Progenitor cell of endocrine pancreas (in vitro differentiated cells): Measurements from ENCODE around the gene ATP8A2. TPM values are rescaled to one million over a fixed set of nuclear protein-coding genes. Genes with fewer than 3 reads are reported as not detected.

ENCODE experiments used
- DNase-seq: peaks from one replicate; pipeline ENCODE4 v3.0.0; 2021; ENCODE audit warnings: low spot score; ENCODE audit not compliant: unreplicated experiment
- H3K27ac Mint-ChIP-seq: 2 replicates; pipeline ENCODE4 v1.8.0; 2021; ENCODE audit warnings: mild to moderate bottlenecking, moderate library complexity, mixed read lengths
- H3K27me3 Mint-ChIP-seq: 2 replicates; pipeline ENCODE4 v1.8.0; 2021; ENCODE audit warnings: mixed read lengths
- H3K36me3 Mint-ChIP-seq: 2 replicates; pipeline ENCODE4 v1.8.0; 2022; ENCODE audit warnings: mixed read lengths; ENCODE audit not compliant: insufficient read depth
- H3K4me1 Mint-ChIP-seq: 2 replicates; pipeline ENCODE4 v1.8.0; 2021; ENCODE audit warnings: low read depth, mixed read lengths
- H3K4me3 Mint-ChIP-seq: 2 replicates; pipeline ENCODE4 v1.8.0; 2021; ENCODE audit warnings: low read depth, mild to moderate bottlenecking, moderate library complexity, mixed read lengths
- H3K9me3 Mint-ChIP-seq: 2 replicates; pipeline ENCODE4 v1.8.0; 2021; ENCODE audit warnings: low read depth, mixed read lengths
- total RNA-seq: library from RNA; stranded (reverse); gene quantifications from 2 replicates; pipeline ENCODE4 v1.2.1, GENCODE V29; 2021
- TF ChIP-seq, protein P1 (sequence below): fragments of 200-600 bp; sonication (generic); IDR thresholded peaks from one replicate; pipeline ENCODE4 v1.5.0; 2021; ENCODE audit warnings: antibody characterized with exemption, mild to moderate bottlenecking; ENCODE audit not compliant: unreplicated experiment

Gene ATP8A2
- total RNA-seq, 1 donor from 2014 or later = 0.38 TPM

GRCh38 chr13:25840261-25840660 lies 468.5 kb downstream of the ATP8A2 start:
- DNase-seq = no peak
- Mint-ChIP-seq H3K36me3 (no peaks in the 10 kb centered on the region), H3K4me1 (peaks cover 2% of the 10 kb centered on the region), H3K9me3 (peaks cover 4% of the 10 kb centered on the region), H3K27me3 (peaks cover 9% of the 10 kb centered on the region), H3K27ac (no peak overlapping the region), H3K4me3 (no peak overlapping the region)
- TF ChIP-seq, protein P1, sequence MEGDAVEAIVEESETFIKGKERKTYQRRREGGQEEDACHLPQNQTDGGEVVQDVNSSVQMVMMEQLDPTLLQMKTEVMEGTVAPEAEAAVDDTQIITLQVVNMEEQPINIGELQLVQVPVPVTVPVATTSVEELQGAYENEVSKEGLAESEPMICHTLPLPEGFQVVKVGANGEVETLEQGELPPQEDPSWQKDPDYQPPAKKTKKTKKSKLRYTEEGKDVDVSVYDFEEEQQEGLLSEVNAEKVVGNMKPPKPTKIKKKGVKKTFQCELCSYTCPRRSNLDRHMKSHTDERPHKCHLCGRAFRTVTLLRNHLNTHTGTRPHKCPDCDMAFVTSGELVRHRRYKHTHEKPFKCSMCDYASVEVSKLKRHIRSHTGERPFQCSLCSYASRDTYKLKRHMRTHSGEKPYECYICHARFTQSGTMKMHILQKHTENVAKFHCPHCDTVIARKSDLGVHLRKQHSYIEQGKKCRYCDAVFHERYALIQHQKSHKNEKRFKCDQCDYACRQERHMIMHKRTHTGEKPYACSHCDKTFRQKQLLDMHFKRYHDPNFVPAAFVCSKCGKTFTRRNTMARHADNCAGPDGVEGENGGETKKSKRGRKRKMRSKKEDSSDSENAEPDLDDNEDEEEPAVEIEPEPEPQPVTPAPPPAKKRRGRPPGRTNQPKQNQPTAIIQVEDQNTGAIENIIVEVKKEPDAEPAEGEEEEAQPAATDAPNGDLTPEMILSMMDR = no peak

- Mint-ChIP-seq H3K4me3 (no peak overlapping the region), H3K36me3 (no peaks in the 10 kb centered on the region), H3K9me3 (peaks cover 4% of the 10 kb centered on the region), H3K27me3 (peaks cover 6% of the 10 kb centered on the region), H3K27ac (no peak overlapping the region), H3K4me1 (peaks cover 2% of the 10 kb centered on the region)
- TF ChIP-seq, protein P1 = no peak
- DNase-seq = no peak
Observed at GRCh38 chr13:25840931-25841330, 469.2 kb downstream of the ATP8A2 start.

- H3K9me3 Mint-ChIP-seq = peaks cover 4% of the 10 kb centered on the region
- peaks cover 13% of the 10 kb centered on the region for H3K27me3 Mint-ChIP-seq
- TF ChIP-seq, protein P1 = no peak
- H3K4me1 Mint-ChIP-seq = no peaks in the 10 kb centered on the region
- no peak overlapping the region for H3K27ac Mint-ChIP-seq
- DNase-seq = no peak
- H3K4me3 Mint-ChIP-seq = no peak overlapping the region
- H3K36me3 Mint-ChIP-seq = no peaks in the 10 kb centered on the region
Observed at GRCh38 chr13:25843692-25844091, 471.9 kb downstream of the ATP8A2 start.

- Mint-ChIP-seq H3K27me3 (peaks cover 15% of the 10 kb centered on the region), H3K4me3 (no peak overlapping the region), H3K9me3 (peaks cover 4% of the 10 kb centered on the region), H3K4me1 (no peaks in the 10 kb centered on the region), H3K36me3 (no peaks in the 10 kb centered on the region), H3K27ac (no peak overlapping the region)
- TF ChIP-seq, protein P1 = no peak
- no peak for DNase-seq
Observed at GRCh38 chr13:25844559-25845434, 473.0 kb downstream of the ATP8A2 start.

DNA sequence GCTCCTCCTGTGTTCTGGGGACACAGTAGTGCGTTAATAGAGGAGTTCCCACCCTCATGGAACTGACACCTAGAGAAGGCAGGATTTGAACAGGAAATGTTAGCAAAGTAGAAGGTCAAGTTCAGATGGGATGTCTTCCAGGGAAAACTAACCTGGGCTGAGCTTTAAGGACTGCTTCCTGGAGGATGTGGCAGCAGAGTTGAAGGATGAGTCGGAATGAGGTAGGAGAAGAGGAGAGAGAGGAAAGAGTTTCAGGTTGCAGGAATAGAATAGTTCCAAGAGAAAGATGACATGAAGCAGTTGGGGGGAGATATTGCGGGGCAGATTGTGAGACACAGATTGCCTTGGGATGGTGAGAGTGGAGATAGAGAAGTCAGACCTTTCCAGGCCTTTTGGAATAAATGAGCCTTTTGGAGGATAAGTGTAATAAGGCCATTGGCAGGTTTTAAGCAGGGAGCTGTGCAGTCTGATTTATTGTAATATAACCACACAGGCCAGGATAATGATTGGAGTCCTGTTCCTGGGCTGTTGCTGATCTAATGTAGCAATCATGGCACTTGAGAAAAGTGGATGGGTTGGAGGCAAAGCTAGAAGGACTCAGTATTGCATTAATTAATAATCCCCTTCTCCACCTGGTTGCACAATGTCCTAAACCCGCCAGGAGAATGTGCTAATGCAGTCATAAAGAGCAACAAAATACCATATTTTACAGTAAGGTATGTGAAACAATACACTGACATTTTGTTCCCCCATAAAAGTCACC lies 474.6 kb downstream of the ATP8A2 start:
- TF ChIP-seq, protein P1 = no peak
- Mint-ChIP-seq H3K4me1 (no peaks in the 10 kb centered on the region), H3K27me3 (peaks cover 12% of the 10 kb centered on the region), H3K9me3 (peaks cover 4% of the 10 kb centered on the region), H3K27ac (no peak overlapping the region), H3K4me3 (no peak overlapping the region), H3K36me3 (no peaks in the 10 kb centered on the region)
- DNase-seq = no peak
